SU-DHL-6 (cell line): Measurements from ENCODE around the gene WBP2NL.

ENCODE experiments used
- H2AFZ ChIP-seq: fragments of 200-600 bp; sonication (generic); 2 replicates; pipeline ENCODE4 v1.6.1; 2014; ENCODE audit warnings: low read depth, mild to moderate bottlenecking, moderate library complexity, mixed read lengths, antibody characterized with exemption, low read length; ENCODE audit not compliant: severe bottlenecking
- H3F3A ChIP-seq: fragments of 200-600 bp; shearing (Covaris generic); 2 replicates; pipeline ENCODE4 v1.6.0; 2016; ENCODE audit warnings: antibody characterized with exemption, mild to moderate bottlenecking; ENCODE audit not compliant: insufficient read depth
- H3K27ac ChIP-seq: fragments of 200-600 bp; sonication (generic); 2 replicates; pipeline ENCODE4 v1.5.1; 2016; ENCODE audit warnings: low read depth, mild to moderate bottlenecking, low read length, moderate library complexity, mixed read lengths
- H3K27me3 ChIP-seq: fragments of 200-600 bp; sonication (generic), shearing (Covaris generic); 2 replicates; pipeline ENCODE4 v1.6.0; 2014; ENCODE audit warnings: mild to moderate bottlenecking, low read length
- H3K36me3 ChIP-seq: fragments of 200-600 bp; sonication (generic); 2 replicates; pipeline ENCODE4 v1.6.1; 2014; ENCODE audit warnings: mild to moderate bottlenecking, low read length, mixed read lengths
- H3K4me2 ChIP-seq: fragments of 300-600, 200-600 bp; shearing (Covaris generic), sonication (generic); 2 replicates; pipeline ENCODE4 v1.6.0; 2014; ENCODE audit warnings: low read length, low read depth, mild to moderate bottlenecking; ENCODE audit not compliant: poor library complexity, severe bottlenecking
- H3K4me3 ChIP-seq: fragments of 200-600 bp; sonication (generic); 2 replicates; pipeline ENCODE4 v1.5.1; 2014; ENCODE audit warnings: antibody characterized with exemption, low read length, mild to moderate bottlenecking, mixed read lengths; ENCODE audit not compliant: insufficient read depth, poor library complexity, severe bottlenecking
- H3K79me2 ChIP-seq: fragments of 200-600 bp; sonication (generic); 2 replicates; pipeline ENCODE4 v1.6.1; 2014; ENCODE audit warnings: mild to moderate bottlenecking, low read length, moderate library complexity; ENCODE audit not compliant: insufficient read depth
- H3K9ac ChIP-seq: fragments of 200-600 bp; sonication (generic); 2 replicates; pipeline ENCODE4 v1.7.0; 2014; ENCODE audit warnings: mild to moderate bottlenecking, low read length
- H3K9me2 ChIP-seq: fragments of 200-600 bp; sonication (generic); replicated peaks from 2 replicates; pipeline ENCODE4 v1.6.1; 2014; ENCODE audit warnings: low read length; ENCODE audit not compliant: insufficient read depth
- H3K9me3 ChIP-seq: fragments of 200-600 bp; sonication (generic); 2 replicates; pipeline ENCODE4 v1.6.1; 2014; ENCODE audit warnings: low read length, mixed read lengths; ENCODE audit not compliant: insufficient read depth
- H4K20me1 ChIP-seq: fragments of 200-600 bp; sonication (generic); 2 replicates; pipeline ENCODE4 v1.6.1; 2014; ENCODE audit warnings: low read depth, mild to moderate bottlenecking, antibody characterized with exemption, low read length, moderate library complexity, mixed read lengths
- CTCF ChIP-seq: fragments of 200-600 bp; sonication (generic); IDR thresholded peaks from one replicate; pipeline ENCODE4 v1.5.1; 2017; ENCODE audit warnings: antibody characterized with exemption, mild to moderate bottlenecking, low read length, moderate library complexity; ENCODE audit not compliant: insufficient read depth, poor library complexity, severe bottlenecking
- EZH2phosphoT487 ChIP-seq: fragments of 200-600 bp; sonication (generic), shearing (Covaris generic); conservative IDR thresholded peaks from 2 replicates; pipeline ENCODE4 v1.6.1; 2018; ENCODE audit warnings: mild to moderate bottlenecking, antibody characterized with exemption, low read length, moderate library complexity, mixed read lengths

The WBP2NL gene

GRCh38 chr22:41975299-41976069 is 23.1 kb upstream of the WBP2NL start:
- Histone ChIP-seq H3K9ac (no peak overlapping the region), H3F3A (no peaks in the 10 kb centered on the region), H3K27me3 (no peaks in the 10 kb centered on the region), H3K36me3 (no peaks in the 10 kb centered on the region), H2AFZ (no peak overlapping the region), H3K4me3 (no peak overlapping the region), H3K9me3 (no peaks in the 10 kb centered on the region), H3K4me2 (no peak overlapping the region), H3K27ac (no peak overlapping the region), H3K9me2 (no peaks in the 10 kb centered on the region), H3K79me2 (no peaks in the 10 kb centered on the region), H4K20me1 (no peaks in the 10 kb centered on the region)
- TF ChIP-seq EZH2phosphoT487: no peak
- TF ChIP-seq CTCF: no peak

- H3K9me3 ChIP-seq: no peaks in the 10 kb centered on the region
- no peaks in the 10 kb centered on the region for H3K27me3 ChIP-seq
- H3K9ac ChIP-seq: peak overlapping the region; percentile 41
- no peaks in the 10 kb centered on the region for H3K9me2 ChIP-seq
- no peaks in the 10 kb centered on the region for H3K79me2 ChIP-seq
- no peaks in the 10 kb centered on the region for H3F3A ChIP-seq
- no peaks in the 10 kb centered on the region for H4K20me1 ChIP-seq
- H3K27ac ChIP-seq: no peak overlapping the region
- H3K4me3 ChIP-seq: peak overlapping the region; percentile 52
- peak overlapping the region; percentile 43 for H2AFZ ChIP-seq
- TF ChIP-seq EZH2phosphoT487: no peak
- no peak for TF ChIP-seq CTCF
- peak overlapping the region; percentile 51 for H3K4me2 ChIP-seq
- H3K36me3 ChIP-seq: no peaks in the 10 kb centered on the region
These were observed 22.3 kb upstream of the WBP2NL start for GRCh38 chr22:41976070-41976901.

GRCh38 chr22:41976961-41977566 is 21.5 kb upstream of the WBP2NL start:
- Histone ChIP-seq H2AFZ (no peak overlapping the region), H3K9ac (no peak overlapping the region), H3K9me3 (no peaks in the 10 kb centered on the region), H3K79me2 (no peaks in the 10 kb centered on the region), H3K4me2 (peak overlapping the region; percentile 43), H4K20me1 (no peaks in the 10 kb centered on the region), H3K27ac (no peak overlapping the region), H3F3A (no peaks in the 10 kb centered on the region), H3K9me2 (no peaks in the 10 kb centered on the region), H3K4me3 (no peak overlapping the region), H3K27me3 (no peaks in the 10 kb centered on the region), H3K36me3 (no peaks in the 10 kb centered on the region)
- no peak for TF ChIP-seq EZH2phosphoT487
- TF ChIP-seq CTCF: no peak
